GM23338 (cell line): ENCODE results near the gene VAPB. TPM values are rescaled to one million over a fixed set of nuclear protein-coding genes. Genes with fewer than 3 reads are reported as not detected.

Source experiments
- ATAC-seq: fragments of 200-7000 bp; cut with Tn5 transposase; 3 replicates; pipeline ENCODE4 v1.9.1; 2020
- DNase-seq: peaks from one replicate; pipeline ENCODE4 v3.0.0-alpha.2; 2015; ENCODE audit warnings: low spot score
- H2AFZ ChIP-seq: fragments of 200-600 bp; sonication (generic); 2 replicates; pipeline ENCODE4 v1.8.0; 2016; ENCODE audit warnings: antibody characterized with exemption, mild to moderate bottlenecking, moderate library complexity
- H3F3A ChIP-seq: fragments of 200-600 bp; sonication (generic); replicated peaks from 2 replicates; pipeline ENCODE4 v1.8.0; 2017; ENCODE audit warnings: antibody characterized with exemption, mixed run types, low read depth
- H3K27ac ChIP-seq: fragments of 200-600 bp; sonication (generic); 2 replicates; pipeline ENCODE4 v1.6.1; 2016; ENCODE audit warnings: low read depth
- H3K27me3 ChIP-seq: fragments of 200-600 bp; sonication (generic); 2 replicates; pipeline ENCODE4 v1.8.0; 2016; ENCODE audit warnings: mild to moderate bottlenecking, mixed run types, moderate library complexity; ENCODE audit not compliant: insufficient read depth
- H3K36me3 ChIP-seq: fragments of 200-600 bp; sonication (generic); 2 replicates; pipeline ENCODE4 v1.8.0; 2016; ENCODE audit warnings: mild to moderate bottlenecking; ENCODE audit not compliant: insufficient read depth
- H3K4me1 ChIP-seq: fragments of 200-600 bp; sonication (generic); 2 replicates; pipeline ENCODE4 v1.8.0; 2016; ENCODE audit warnings: mild to moderate bottlenecking, moderate library complexity; ENCODE audit not compliant: insufficient read depth
- H3K4me2 ChIP-seq: fragments of 200-600 bp; sonication (generic); 2 replicates; pipeline ENCODE4 v1.7.1; 2017; ENCODE audit warnings: mixed run types
- H3K4me3 ChIP-seq: fragments of 200-600 bp; sonication (generic); 2 replicates; pipeline ENCODE4 v1.6.1; 2016; ENCODE audit warnings: mixed run types
- H3K79me2 ChIP-seq: fragments of 200-600 bp; sonication (generic); replicated peaks from 2 replicates; pipeline ENCODE4 v1.8.0; 2017; ENCODE audit warnings: mild to moderate bottlenecking; ENCODE audit not compliant: insufficient read depth
- H3K9me2 ChIP-seq: fragments of 200-600 bp; sonication (generic); 2 replicates; pipeline ENCODE4 v1.8.0; 2017; ENCODE audit not compliant: insufficient read depth
- H4K20me1 ChIP-seq: fragments of 200-600 bp; sonication (generic); replicated peaks from 2 replicates; pipeline ENCODE4 v1.8.0; 2017; ENCODE audit warnings: mild to moderate bottlenecking; ENCODE audit not compliant: insufficient read depth
- H3K27ac Mint-ChIP-seq: 2 replicates; pipeline ENCODE4 v1.8.0; 2020; ENCODE audit warnings: inconsistent platforms, mild to moderate bottlenecking, moderate library complexity, mixed read lengths
- H3K27me3 Mint-ChIP-seq: 3 replicates; pipeline ENCODE4 v1.8.0; 2022; ENCODE audit warnings: low read depth, mild to moderate bottlenecking, moderate library complexity, mixed read lengths, inconsistent platforms; ENCODE audit not compliant: insufficient read depth, poor library complexity
- H3K36me3 Mint-ChIP-seq: 3 replicates; pipeline ENCODE4 v1.8.0; 2021; ENCODE audit warnings: low read depth, mild to moderate bottlenecking, inconsistent platforms, moderate library complexity, mixed read lengths
- H3K4me1 Mint-ChIP-seq: 3 replicates; pipeline ENCODE4 v1.8.0; 2020; ENCODE audit warnings: mild to moderate bottlenecking, inconsistent platforms, mixed read lengths
- H3K4me3 Mint-ChIP-seq: 3 replicates; pipeline ENCODE4 v1.8.0; 2021; ENCODE audit warnings: moderate library complexity, mild to moderate bottlenecking, inconsistent platforms, mixed read lengths
- H3K9me3 Mint-ChIP-seq: 3 replicates; pipeline ENCODE4 v1.8.0; 2020; ENCODE audit warnings: moderate library complexity, mild to moderate bottlenecking, inconsistent platforms, mixed read lengths
- CREB1 ChIP-seq: fragments of 250-450 bp; sonication (Bioruptor Pico); IDR thresholded peaks from 2 replicates; pipeline ENCODE4 v1.5.0; 2020; ENCODE audit warnings: low read depth, mild to moderate bottlenecking, moderate library complexity
- CTCF ChIP-seq, 2 experiments: fragments of 200-600 bp in 1 of 2; sonication (generic) in 1 of 2; conservative IDR thresholded peaks; 2 replicates each; pipeline versions ENCODE4 v1.5.1 to v1.6.1; 2016 to 2017; ENCODE audit warnings: antibody characterized with exemption in 2 of 2, low read depth in 2 of 2, mild to moderate bottlenecking in 2 of 2, moderate library complexity in 1 of 2
- EZH2 ChIP-seq: fragments of 200-600 bp; sonication (generic); IDR thresholded peaks from one replicate; pipeline ENCODE4 v1.8.0; 2017; ENCODE audit warnings: antibody characterized with exemption, mild to moderate bottlenecking, low read depth; ENCODE audit not compliant: unreplicated experiment
- EZH2phosphoT487 ChIP-seq: fragments of 200-600 bp; sonication (generic); IDR thresholded peaks from one replicate; pipeline ENCODE4 v1.8.1; 2018; ENCODE audit warnings: antibody characterized with exemption; ENCODE audit not compliant: unreplicated experiment
- JUNB ChIP-seq: IDR thresholded peaks from one replicate; pipeline ENCODE4 v1.6.1; 2016; ENCODE audit warnings: antibody characterized with exemption; ENCODE audit not compliant: unreplicated experiment
- NANOG ChIP-seq: IDR thresholded peaks from 2 replicates; pipeline ENCODE4 v1.6.1; 2016; ENCODE audit warnings: antibody characterized with exemption, borderline replicate concordance
- POLR2AphosphoS5 ChIP-seq: IDR thresholded peaks from 2 replicates; pipeline ENCODE4 v1.6.1; 2016; ENCODE audit warnings: antibody characterized with exemption, low read depth
- REST ChIP-seq: IDR thresholded peaks from one replicate; pipeline ENCODE4 v1.6.1; 2018; ENCODE audit warnings: antibody characterized with exemption; ENCODE audit not compliant: unreplicated experiment
- STAT1 ChIP-seq: IDR thresholded peaks from one replicate; pipeline ENCODE4 v1.6.1; 2016; ENCODE audit warnings: antibody characterized with exemption; ENCODE audit not compliant: unreplicated experiment
- ZNF114 ChIP-seq: fragments of 250-450 bp; sonication (Bioruptor Pico); IDR thresholded peaks from 2 replicates; pipeline ENCODE4 v1.5.0; 2020; ENCODE audit warnings: mild to moderate bottlenecking, moderate library complexity
- ZNF331 ChIP-seq: fragments of 250-450 bp; sonication (Bioruptor Pico); IDR thresholded peaks from 2 replicates; pipeline ENCODE4 v1.5.0; 2020; ENCODE audit warnings: low read depth, mild to moderate bottlenecking, moderate library complexity
- polyA plus RNA-seq: library from polyadenylated mRNA; unstranded; fragments of >200 nt; fragmentation: Nextera tagmentation; extraction: Ambion mirVana; gene quantifications from 2 replicates; pipeline ENCODE4 v1.2.1, GENCODE V29; 2016
- total RNA-seq: library from RNA; depleted of rRNA; stranded (reverse); fragments of >200 nt; shearing (Covaris generic); gene quantifications from 2 replicates; pipeline ENCODE4 v1.2.3, GENCODE V29; 2014
- TF ChIP-seq, protein P1 (sequence below): IDR thresholded peaks from 2 replicates; pipeline ENCODE4 v1.6.1; 2016; ENCODE audit warnings: antibody characterized with exemption
- TF ChIP-seq, protein P2 (sequence below): fragments of 250-450 bp; sonication (Bioruptor Pico); IDR thresholded peaks from 2 replicates; pipeline ENCODE4 v1.5.0; 2020; ENCODE audit warnings: mild to moderate bottlenecking, moderate library complexity

Gene VAPB
- total and polyA plus RNA-seq, 2 experiments from 2014 or later = 18.8 to 22.9 TPM

DNA sequence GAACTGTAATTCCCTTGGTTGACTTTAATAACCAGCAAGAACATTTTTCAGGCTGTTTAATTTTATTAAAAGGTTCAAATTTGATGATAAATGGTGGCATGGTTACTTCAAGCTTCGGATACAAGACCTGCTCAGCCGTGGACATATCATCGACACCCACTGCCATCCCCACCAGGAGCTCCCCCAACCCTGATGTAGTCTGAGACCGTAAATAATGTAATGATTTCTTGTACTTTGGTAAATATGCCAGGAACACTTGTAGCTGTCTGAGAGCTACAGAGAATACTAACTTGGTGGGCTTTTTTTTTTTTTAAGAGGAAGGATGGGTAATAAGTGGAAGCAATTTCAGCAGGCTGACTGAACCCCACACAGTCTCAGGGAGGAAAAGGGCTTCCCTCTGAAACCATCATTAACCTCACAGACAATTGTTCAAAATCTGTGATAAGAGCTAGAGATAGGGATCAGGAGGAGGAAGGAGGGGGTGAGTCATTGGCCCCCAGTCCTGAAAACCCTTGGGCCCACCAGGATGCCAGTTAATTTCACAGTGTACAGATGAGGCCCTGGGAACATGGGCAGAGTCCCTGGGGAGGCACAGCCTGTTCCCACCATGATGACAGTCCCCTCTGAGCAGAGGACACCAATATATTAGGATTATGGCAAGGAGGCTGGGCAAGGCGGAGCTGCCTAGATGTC is 70.2 kb downstream of the VAPB start:
- Histone ChIP-seq H2AFZ (no peak overlapping the region), H3K27me3 (no peaks in the 10 kb centered on the region), H3K9me2 (no peaks in the 10 kb centered on the region), H3K36me3 (no peaks in the 10 kb centered on the region), H3K4me2 (no peak overlapping the region), H3K4me1 (no peaks in the 10 kb centered on the region), H3K27ac (no peak overlapping the region), H3K4me3 (no peak overlapping the region), H3K79me2 (no peaks in the 10 kb centered on the region), H4K20me1 (no peaks in the 10 kb centered on the region), H3F3A (no peaks in the 10 kb centered on the region)
- TF ChIP-seq ZNF114 (CRISPR knock-in tag) (no peak), REST (no peak), ZNF331 (CRISPR knock-in tag) (no peak), JUNB (no peak), CREB1 (CRISPR knock-in tag) (no peak), CTCF (conservative IDR thresholded peaks at IDR 0.05; ENCODE audit: low read depth in 2 of 2) (no peak), STAT1 (no peak), EZH2phosphoT487 (no peak), NANOG (no peak), EZH2 (no peak), POLR2AphosphoS5 (no peak)
- TF ChIP-seq, protein P1, sequence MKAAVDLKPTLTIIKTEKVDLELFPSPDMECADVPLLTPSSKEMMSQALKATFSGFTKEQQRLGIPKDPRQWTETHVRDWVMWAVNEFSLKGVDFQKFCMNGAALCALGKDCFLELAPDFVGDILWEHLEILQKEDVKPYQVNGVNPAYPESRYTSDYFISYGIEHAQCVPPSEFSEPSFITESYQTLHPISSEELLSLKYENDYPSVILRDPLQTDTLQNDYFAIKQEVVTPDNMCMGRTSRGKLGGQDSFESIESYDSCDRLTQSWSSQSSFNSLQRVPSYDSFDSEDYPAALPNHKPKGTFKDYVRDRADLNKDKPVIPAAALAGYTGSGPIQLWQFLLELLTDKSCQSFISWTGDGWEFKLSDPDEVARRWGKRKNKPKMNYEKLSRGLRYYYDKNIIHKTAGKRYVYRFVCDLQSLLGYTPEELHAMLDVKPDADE = no peak
- TF ChIP-seq, protein P2, sequence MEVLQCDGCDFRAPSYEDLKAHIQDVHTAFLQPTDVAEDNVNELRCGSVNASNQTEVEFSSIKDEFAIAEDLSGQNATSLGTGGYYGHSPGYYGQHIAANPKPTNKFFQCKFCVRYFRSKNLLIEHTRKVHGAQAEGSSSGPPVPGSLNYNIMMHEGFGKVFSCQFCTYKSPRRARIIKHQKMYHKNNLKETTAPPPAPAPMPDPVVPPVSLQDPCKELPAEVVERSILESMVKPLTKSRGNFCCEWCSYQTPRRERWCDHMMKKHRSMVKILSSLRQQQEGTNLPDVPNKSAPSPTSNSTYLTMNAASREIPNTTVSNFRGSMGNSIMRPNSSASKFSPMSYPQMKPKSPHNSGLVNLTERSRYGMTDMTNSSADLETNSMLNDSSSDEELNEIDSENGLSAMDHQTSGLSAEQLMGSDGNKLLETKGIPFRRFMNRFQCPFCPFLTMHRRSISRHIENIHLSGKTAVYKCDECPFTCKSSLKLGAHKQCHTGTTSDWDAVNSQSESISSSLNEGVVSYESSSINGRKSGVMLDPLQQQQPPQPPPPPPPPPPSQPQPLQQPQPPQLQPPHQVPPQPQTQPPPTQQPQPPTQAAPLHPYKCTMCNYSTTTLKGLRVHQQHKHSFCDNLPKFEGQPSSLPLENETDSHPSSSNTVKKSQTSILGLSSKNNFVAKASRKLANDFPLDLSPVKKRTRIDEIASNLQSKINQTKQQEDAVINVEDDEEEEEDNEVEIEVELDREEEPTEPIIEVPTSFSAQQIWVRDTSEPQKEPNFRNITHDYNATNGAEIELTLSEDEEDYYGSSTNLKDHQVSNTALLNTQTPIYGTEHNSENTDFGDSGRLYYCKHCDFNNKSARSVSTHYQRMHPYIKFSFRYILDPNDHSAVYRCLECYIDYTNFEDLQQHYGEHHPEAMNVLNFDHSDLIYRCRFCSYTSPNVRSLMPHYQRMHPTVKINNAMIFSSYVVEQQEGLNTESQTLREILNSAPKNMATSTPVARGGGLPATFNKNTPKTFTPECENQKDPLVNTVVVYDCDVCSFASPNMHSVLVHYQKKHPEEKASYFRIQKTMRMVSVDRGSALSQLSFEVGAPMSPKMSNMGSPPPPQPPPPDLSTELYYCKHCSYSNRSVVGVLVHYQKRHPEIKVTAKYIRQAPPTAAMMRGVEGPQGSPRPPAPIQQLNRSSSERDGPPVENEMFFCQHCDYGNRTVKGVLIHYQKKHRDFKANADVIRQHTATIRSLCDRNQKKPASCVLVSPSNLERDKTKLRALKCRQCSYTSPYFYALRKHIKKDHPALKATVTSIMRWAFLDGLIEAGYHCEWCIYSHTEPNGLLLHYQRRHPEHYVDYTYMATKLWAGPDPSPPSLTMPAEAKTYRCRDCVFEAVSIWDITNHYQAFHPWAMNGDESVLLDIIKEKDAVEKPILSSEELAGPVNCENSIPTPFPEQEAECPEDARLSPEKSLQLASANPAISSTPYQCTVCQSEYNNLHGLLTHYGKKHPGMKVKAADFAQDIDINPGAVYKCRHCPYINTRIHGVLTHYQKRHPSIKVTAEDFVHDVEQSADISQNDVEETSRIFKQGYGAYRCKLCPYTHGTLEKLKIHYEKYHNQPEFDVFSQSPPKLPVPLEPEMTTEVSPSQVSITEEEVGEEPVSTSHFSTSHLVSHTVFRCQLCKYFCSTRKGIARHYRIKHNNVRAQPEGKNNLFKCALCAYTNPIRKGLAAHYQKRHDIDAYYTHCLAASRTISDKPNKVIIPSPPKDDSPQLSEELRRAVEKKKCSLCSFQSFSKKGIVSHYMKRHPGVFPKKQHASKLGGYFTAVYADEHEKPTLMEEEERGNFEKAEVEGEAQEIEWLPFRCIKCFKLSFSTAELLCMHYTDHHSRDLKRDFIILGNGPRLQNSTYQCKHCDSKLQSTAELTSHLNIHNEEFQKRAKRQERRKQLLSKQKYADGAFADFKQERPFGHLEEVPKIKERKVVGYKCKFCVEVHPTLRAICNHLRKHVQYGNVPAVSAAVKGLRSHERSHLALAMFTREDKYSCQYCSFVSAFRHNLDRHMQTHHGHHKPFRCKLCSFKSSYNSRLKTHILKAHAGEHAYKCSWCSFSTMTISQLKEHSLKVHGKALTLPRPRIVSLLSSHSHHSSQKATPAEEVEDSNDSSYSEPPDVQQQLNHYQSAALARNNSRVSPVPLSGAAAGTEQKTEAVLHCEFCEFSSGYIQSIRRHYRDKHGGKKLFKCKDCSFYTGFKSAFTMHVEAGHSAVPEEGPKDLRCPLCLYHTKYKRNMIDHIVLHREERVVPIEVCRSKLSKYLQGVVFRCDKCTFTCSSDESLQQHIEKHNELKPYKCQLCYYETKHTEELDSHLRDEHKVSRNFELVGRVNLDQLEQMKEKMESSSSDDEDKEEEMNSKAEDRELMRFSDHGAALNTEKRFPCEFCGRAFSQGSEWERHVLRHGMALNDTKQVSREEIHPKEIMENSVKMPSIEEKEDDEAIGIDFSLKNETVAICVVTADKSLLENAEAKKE (CRISPR knock-in tag) = no peak
- DNase-seq (no peak), ATAC-seq (no peak)
- Mint-ChIP-seq H3K27me3 (peaks cover 23% of the 10 kb centered on the region), H3K36me3 (peaks cover 10% of the 10 kb centered on the region; the same call in 2 of the 3 replicates), H3K27ac (no peak overlapping the region), H3K9me3 (peaks cover 8% of the 10 kb centered on the region; the same call in 1 of the 3 replicates), H3K4me3 (no peak overlapping the region), H3K4me1 (peaks cover 10% of the 10 kb centered on the region)
